ENCODE data around the gene PCDH11Y.
"Not testable (repeated sequence)": the region's sequence is repeated elsewhere in the genome, so short reads cannot be mapped to it uniquely, and the experiment has no call there.

PCDH11Y gene, protein sequence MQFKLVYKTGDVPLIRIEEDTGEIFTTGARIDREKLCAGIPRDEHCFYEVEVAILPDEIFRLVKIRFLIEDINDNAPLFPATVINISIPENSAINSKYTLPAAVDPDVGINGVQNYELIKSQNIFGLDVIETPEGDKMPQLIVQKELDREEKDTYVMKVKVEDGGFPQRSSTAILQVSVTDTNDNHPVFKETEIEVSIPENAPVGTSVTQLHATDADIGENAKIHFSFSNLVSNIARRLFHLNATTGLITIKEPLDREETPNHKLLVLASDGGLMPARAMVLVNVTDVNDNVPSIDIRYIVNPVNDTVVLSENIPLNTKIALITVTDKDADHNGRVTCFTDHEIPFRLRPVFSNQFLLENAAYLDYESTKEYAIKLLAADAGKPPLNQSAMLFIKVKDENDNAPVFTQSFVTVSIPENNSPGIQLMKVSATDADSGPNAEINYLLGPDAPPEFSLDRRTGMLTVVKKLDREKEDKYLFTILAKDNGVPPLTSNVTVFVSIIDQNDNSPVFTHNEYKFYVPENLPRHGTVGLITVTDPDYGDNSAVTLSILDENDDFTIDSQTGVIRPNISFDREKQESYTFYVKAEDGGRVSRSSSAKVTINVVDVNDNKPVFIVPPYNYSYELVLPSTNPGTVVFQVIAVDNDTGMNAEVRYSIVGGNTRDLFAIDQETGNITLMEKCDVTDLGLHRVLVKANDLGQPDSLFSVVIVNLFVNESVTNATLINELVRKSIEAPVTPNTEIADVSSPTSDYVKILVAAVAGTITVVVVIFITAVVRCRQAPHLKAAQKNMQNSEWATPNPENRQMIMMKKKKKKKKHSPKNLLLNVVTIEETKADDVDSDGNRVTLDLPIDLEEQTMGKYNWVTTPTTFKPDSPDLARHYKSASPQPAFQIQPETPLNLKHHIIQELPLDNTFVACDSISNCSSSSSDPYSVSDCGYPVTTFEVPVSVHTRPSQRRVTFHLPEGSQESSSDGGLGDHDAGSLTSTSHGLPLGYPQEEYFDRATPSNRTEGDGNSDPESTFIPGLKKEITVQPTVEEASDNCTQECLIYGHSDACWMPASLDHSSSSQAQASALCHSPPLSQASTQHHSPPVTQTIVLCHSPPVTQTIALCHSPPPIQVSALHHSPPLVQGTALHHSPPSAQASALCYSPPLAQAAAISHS (N-terminal part only)

DNA sequence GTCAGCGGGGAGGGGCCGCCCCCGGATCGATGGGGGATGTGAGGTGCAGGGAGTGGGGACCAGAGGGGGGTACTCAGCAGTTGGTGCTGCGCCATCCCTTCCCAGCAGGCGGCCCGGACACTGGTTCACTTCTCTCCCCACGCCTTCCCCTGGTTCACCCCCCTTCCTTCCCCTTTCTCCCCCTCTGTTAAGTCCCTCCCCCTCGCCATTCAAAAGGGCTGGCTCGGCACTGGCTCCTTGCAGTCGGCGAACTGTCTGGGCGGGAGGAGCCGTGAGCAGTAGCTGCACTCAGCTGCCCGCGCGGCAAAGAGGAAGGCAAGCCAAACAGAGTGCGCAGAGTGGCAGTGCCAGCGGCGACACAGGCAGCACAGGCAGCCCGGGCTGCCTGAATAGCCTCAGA lies at the start of gene PCDH11Y:
TSS of gene PCDH11Y (plus strand) at position 240 of the 400 bp plus-strand sequence. CDS start 56,804 bp downstream, outside the sequence.
- peak within 1 kb of the TSS; percentile 17; the same call in 1 of the 2 replicates for H3K4me3 ChIP-seq (ENCODE audit: low read length)
- H3K4me1 ChIP-seq (ENCODE audit: control insufficient read depth, insufficient read depth, low read length); H3K36me3 ChIP-seq (ENCODE audit: control insufficient read depth, insufficient read depth, low read length); H3K27ac ChIP-seq (ENCODE audit: low read length); H3K27me3 ChIP-seq (ENCODE audit: control insufficient read depth, insufficient read depth, low read length); H3K9me3 ChIP-seq (ENCODE audit: control insufficient read depth, insufficient read depth, low read length): not testable (repeated sequence)
- DNase-seq (ENCODE audit: low read depth, low spot score), result peak; percentile 5
- WGBS (ENCODE audit: insufficient coverage, insufficient read length), result no CpG with 5 or more reads among the region's 21 CpGs

DNA sequence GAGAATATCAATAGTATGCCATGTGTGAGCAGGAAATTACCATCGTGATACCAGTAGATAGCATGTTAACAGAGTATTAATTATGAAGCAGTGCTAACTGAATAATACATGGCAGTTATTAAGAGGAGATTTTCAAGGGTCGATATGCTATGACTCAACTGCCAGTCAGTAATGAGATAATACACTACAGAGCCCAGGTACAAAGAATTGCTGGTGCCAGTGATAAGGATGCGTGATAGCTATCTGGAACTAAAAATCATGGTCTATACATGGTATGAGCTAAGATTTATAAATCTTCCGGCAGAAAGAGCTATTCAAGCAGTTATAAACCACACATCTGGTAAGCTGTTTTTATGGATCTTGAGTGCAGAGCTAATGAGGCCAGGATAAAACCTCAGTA lies 32.2 kb upstream of the PCDH11Y start:
- WGBS (ENCODE audit: insufficient coverage, insufficient read length), result no CpG with 5 or more reads among the region's 4 CpGs
- not testable (repeated sequence) for H3K4me1 ChIP-seq (ENCODE audit: control insufficient read depth, insufficient read depth, low read length); H3K9me3 ChIP-seq (ENCODE audit: control insufficient read depth, insufficient read depth, low read length); H3K27ac ChIP-seq (ENCODE audit: low read length); H3K27me3 ChIP-seq (ENCODE audit: control insufficient read depth, insufficient read depth, low read length); H3K4me3 ChIP-seq (ENCODE audit: low read length); H3K36me3 ChIP-seq (ENCODE audit: control insufficient read depth, insufficient read depth, low read length); DNase-seq (ENCODE audit: low read depth, low spot score)

DNA sequence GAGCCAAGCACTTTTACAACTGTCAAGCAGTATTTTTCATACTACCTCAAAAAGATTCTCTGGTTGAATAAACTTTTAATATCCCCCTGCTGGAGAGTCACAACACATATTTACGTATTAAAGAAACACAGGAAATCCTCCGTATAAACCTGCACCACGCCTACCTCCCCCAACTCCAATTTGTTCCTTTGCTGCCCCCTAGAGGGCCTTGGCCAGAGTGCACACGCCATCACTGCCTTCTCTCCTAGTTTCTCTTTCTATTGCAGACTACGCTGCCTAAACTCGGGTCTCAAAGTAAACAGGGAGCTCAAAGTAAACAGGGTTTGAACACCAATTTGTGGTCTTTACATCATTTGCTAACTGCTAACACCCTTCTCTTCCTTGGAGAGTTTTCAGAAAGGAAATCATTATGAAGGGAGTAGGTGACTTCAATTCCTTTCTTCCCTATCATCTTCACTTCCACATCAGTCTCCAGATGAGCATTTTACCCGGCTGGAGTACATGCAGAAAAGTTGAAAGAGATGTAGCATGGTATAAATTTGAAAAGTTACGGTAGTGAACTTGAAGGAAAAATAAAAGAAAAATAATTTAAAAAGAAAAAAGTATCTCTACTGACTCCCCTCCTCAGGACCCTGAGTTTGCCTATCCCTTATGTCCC lies 8.2 kb upstream of the PCDH11Y start:
- not testable (repeated sequence) for H3K4me3 ChIP-seq (ENCODE audit: low read length); H3K4me1 ChIP-seq (ENCODE audit: control insufficient read depth, insufficient read depth, low read length); DNase-seq (ENCODE audit: low read depth, low spot score); H3K27me3 ChIP-seq (ENCODE audit: control insufficient read depth, insufficient read depth, low read length); H3K27ac ChIP-seq (ENCODE audit: low read length); H3K36me3 ChIP-seq (ENCODE audit: control insufficient read depth, insufficient read depth, low read length); H3K9me3 ChIP-seq (ENCODE audit: control insufficient read depth, insufficient read depth, low read length)
- no CpG with 5 or more reads among the region's 8 CpGs for WGBS (ENCODE audit: insufficient coverage, insufficient read length)

DNA sequence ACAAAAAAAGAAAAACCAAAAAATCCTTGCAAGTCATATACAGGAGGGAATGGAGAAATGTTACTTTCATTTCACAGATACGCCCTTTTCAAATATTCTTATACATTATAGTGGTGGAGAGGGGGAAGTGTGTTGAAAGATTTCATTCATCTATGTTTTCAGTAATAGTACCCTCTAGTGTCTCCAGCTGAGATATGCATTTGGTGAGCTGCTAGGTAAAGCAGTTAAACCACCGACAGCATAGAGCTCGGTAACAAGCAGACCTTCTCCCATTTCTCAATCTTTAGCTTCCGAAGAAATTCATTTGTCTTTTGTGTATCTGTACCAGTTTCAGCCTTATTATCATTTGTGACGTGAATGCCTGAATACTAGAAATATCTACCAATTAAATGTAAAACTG lies 5.2 kb upstream of the PCDH11Y start:
- H3K27ac ChIP-seq (ENCODE audit: low read length); H3K4me3 ChIP-seq (ENCODE audit: low read length); H3K36me3 ChIP-seq (ENCODE audit: control insufficient read depth, insufficient read depth, low read length); H3K4me1 ChIP-seq (ENCODE audit: control insufficient read depth, insufficient read depth, low read length); H3K9me3 ChIP-seq (ENCODE audit: control insufficient read depth, insufficient read depth, low read length); DNase-seq (ENCODE audit: low read depth, low spot score); H3K27me3 ChIP-seq (ENCODE audit: control insufficient read depth, insufficient read depth, low read length): not testable (repeated sequence)
- no CpG with 5 or more reads among the region's 5 CpGs for WGBS (ENCODE audit: insufficient coverage, insufficient read length)

DNA sequence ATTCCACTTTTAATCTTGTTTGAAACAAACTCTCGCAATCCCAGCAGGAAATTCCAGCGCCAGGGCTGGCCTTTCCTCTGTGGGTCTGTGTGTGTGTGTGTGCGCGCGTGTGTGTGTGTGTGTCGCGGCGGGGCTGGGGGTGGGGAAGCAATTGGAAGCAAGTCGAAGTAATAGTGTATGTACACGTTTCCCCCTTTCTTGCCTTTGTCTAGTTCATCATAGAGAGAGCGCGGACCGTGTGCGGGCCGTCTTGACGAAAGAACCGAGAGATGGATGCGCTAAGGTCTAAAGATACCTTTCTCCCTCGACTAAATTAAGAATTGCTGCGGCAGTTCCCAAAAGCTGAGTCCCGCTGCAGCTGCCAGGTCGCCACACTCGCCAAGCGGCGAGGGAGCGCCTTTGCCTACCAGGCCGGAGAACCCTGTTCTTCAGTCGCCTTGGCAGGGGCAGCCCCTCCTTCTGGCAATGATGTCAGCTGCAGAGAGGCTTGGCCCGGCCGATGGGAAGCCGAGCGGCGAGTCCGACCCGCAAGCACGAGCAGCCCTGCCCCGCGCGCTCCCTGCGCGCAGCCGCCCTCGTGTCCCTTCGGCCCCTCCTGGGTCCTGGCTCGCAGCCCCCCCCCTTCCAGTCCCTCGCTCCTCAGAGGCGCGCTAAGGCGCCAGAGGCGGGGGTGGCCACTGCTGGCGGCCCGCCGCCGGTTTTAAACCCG lies 2.5 kb downstream of the PCDH11Y start:
- no CpG with 5 or more reads among the region's 55 CpGs for WGBS (ENCODE audit: insufficient coverage, insufficient read length)
- H3K4me3 ChIP-seq (ENCODE audit: low read length), result peak overlapping the region; percentile 15; the same call in 1 of the 2 replicates
- H3K4me1 ChIP-seq (ENCODE audit: control insufficient read depth, insufficient read depth, low read length); H3K27me3 ChIP-seq (ENCODE audit: control insufficient read depth, insufficient read depth, low read length); H3K27ac ChIP-seq (ENCODE audit: low read length); DNase-seq (ENCODE audit: low read depth, low spot score); H3K9me3 ChIP-seq (ENCODE audit: control insufficient read depth, insufficient read depth, low read length); H3K36me3 ChIP-seq (ENCODE audit: control insufficient read depth, insufficient read depth, low read length): not testable (repeated sequence)

DNA sequence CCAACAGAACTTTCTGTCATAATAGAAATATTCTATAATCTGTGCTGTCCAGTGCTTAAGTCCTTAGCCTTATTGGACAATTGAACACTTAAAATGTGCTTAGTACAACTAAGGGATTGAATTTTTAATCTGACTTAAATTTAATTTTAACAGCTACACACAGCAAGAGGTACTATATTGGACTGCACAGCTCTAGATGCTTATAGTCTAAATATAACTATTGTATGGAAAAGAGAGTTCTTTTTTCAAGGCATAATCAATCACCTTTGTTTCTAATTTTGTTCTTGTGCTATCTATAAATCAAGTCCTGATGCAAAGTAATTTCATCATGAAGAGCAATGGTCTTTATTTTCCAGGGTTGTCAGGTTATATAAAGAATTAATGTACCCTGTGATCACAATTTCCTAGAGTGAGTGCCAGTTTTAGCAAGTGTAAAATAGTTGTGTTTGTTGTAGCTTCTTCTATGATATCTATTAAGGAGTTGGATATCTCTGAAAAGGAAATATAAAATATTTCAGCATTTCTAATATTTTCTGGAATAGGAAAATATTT lies 39.0 kb downstream of the PCDH11Y start:
- not testable (repeated sequence) for H3K4me3 ChIP-seq (ENCODE audit: low read length); H3K27ac ChIP-seq (ENCODE audit: low read length); H3K4me1 ChIP-seq (ENCODE audit: control insufficient read depth, insufficient read depth, low read length); DNase-seq (ENCODE audit: low read depth, low spot score); H3K36me3 ChIP-seq (ENCODE audit: control insufficient read depth, insufficient read depth, low read length); H3K27me3 ChIP-seq (ENCODE audit: control insufficient read depth, insufficient read depth, low read length); H3K9me3 ChIP-seq (ENCODE audit: control insufficient read depth, insufficient read depth, low read length)

DNA sequence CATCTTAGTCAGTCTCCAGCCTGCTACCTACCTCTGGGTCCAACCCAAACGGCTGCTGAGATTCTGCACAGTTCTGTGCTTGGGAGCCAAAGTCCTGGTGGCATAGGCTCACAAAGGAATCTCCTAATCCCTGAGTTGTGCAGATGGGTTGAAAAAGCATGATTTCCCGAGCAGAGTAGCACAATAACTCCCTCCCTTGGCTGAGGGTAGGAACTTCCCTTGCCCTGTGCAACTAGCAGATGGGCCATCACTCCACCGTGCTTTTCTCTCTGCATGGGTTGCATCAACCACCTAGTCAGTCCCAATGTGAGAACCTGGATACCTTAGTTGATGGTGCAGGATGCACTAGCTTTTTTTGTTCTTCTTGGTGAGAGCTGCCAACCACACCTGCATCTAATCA lies 82.9 kb downstream of the PCDH11Y start:
- DNase-seq (ENCODE audit: low read depth, low spot score), result peak; percentile 1
- H3K27me3 ChIP-seq (ENCODE audit: control insufficient read depth, insufficient read depth, low read length), result not testable (repeated sequence)

DNA sequence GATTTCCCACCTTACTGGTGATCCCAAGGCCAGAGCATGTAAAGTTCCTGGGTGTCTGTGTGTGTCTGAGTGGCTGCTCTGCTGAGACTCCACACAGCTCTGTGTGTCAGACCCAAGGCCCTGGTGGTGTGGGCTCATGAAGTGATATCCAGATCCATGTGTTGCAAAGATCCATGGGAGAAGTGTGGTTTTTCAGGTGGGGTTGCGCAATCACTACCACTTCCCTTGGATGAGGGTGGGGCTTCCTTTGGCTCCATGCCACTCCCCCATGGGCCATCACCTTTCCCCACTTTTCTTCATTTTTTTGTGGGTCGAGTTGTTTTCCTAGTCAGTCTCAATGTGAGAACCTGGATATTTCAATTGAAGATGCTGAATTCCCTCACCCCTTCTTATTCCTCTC lies 182.9 kb downstream of the PCDH11Y start:
- not testable (repeated sequence) for H3K9me3 ChIP-seq (ENCODE audit: control insufficient read depth, insufficient read depth, low read length); H3K27me3 ChIP-seq (ENCODE audit: control insufficient read depth, insufficient read depth, low read length); H3K4me3 ChIP-seq (ENCODE audit: low read length); H3K27ac ChIP-seq (ENCODE audit: low read length); DNase-seq (ENCODE audit: low read depth, low spot score); H3K4me1 ChIP-seq (ENCODE audit: control insufficient read depth, insufficient read depth, low read length); H3K36me3 ChIP-seq (ENCODE audit: control insufficient read depth, insufficient read depth, low read length)
- WGBS (ENCODE audit: insufficient coverage, insufficient read length), result no CpG with 5 or more reads among the region's 2 CpGs

More for the DNA sequence above, 82.9 kb downstream of the PCDH11Y start:
- H3K9me3 ChIP-seq (ENCODE audit: control insufficient read depth, insufficient read depth, low read length); H3K36me3 ChIP-seq (ENCODE audit: control insufficient read depth, insufficient read depth, low read length); H3K4me1 ChIP-seq (ENCODE audit: control insufficient read depth, insufficient read depth, low read length); H3K27ac ChIP-seq (ENCODE audit: low read length); H3K4me3 ChIP-seq (ENCODE audit: low read length): not testable (repeated sequence)
- no CpG with 5 or more reads among the region's 3 CpGs for WGBS (ENCODE audit: insufficient coverage, insufficient read length)

DNA sequence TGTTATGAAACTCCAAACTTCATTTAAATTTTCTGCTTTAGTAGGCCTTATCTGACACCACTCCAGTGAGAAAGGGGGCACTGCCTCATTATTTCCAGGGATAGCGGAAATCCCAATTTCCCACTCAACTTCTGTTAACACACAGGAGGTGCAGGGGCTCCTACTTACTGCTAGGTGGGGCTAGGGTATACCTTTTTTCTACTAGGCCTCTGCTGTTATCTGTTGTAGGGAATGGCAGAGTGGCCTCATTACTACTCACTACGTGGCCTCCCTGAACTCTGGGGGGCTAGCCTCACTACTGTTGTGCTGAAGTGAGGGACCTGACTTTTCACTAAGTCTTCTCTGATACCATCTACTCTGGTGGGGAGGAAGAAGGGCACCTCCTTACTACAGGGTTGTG lies 215.0 kb downstream of the PCDH11Y start:
- not testable (repeated sequence) for H3K9me3 ChIP-seq (ENCODE audit: control insufficient read depth, insufficient read depth, low read length); H3K4me3 ChIP-seq (ENCODE audit: low read length); DNase-seq (ENCODE audit: low read depth, low spot score); H3K27me3 ChIP-seq (ENCODE audit: control insufficient read depth, insufficient read depth, low read length); H3K4me1 ChIP-seq (ENCODE audit: control insufficient read depth, insufficient read depth, low read length); H3K27ac ChIP-seq (ENCODE audit: low read length); H3K36me3 ChIP-seq (ENCODE audit: control insufficient read depth, insufficient read depth, low read length)
- WGBS (ENCODE audit: insufficient coverage, insufficient read length), result no CpG with 5 or more reads among the region's 2 CpGs

All from iPS DF 6.9 (cell line).